HG02885 (cell line): ENCODE results near the gene TRIM65.
A peak's percentile ranks its signal among the peaks of the same experiment; 100 is the strongest.
"Not testable (repeated sequence)": the region's sequence is repeated elsewhere in the genome, so short reads cannot be mapped to it uniquely, and the experiment has no call there.

Experiments used
- ATAC-seq: cut with Tn5 transposase; IDR thresholded peaks from one replicate; pipeline ENCODE4 v1.9.1; 2021; ENCODE audit warnings: mild to moderate bottlenecking; ENCODE audit not compliant: unreplicated experiment, poor library complexity

TRIM65 gene

DNA sequence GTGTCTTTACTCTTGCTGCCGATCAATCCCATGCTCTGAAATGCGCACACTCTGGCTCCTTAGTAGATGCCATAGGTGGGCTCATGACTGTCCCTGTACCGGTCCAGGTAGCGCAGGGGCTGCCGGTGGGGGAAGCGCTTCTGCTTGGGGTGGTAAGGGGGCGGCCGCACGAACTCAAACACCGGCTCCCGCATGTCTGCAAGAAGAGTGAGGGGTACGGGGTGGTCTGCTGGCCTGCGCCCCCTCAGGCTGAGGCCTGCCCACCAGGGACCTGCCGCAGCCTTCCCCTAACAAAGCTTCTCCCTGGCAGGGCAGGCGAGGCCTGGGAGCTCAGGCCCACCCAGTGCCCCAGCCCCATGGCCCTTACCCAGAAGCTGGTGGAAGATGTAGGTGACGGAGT lies 2.0 kb upstream of the TRIM65 start:
- no peak for ATAC-seq

DNA sequence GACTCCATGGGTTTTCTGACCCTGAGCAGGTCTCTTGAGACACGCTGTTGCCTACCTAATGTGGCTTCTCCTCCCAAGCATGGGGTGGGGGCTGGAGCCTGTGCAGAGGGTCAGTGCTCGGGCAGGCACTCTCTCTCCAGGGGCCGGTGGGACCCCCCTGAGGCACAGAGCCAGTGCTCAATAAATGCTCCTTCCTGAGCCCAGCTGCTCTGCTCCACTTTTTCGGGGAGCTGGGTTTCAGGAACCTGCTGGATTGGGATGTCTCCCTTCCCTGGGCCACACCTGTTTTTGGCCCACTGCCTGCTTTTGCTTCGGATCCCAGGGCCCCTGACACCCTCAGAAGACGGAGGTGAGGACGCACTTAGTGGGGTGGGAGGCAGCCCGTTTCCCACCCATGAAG lies 1.3 kb upstream of the TRIM65 start:
- no peak for ATAC-seq

DNA sequence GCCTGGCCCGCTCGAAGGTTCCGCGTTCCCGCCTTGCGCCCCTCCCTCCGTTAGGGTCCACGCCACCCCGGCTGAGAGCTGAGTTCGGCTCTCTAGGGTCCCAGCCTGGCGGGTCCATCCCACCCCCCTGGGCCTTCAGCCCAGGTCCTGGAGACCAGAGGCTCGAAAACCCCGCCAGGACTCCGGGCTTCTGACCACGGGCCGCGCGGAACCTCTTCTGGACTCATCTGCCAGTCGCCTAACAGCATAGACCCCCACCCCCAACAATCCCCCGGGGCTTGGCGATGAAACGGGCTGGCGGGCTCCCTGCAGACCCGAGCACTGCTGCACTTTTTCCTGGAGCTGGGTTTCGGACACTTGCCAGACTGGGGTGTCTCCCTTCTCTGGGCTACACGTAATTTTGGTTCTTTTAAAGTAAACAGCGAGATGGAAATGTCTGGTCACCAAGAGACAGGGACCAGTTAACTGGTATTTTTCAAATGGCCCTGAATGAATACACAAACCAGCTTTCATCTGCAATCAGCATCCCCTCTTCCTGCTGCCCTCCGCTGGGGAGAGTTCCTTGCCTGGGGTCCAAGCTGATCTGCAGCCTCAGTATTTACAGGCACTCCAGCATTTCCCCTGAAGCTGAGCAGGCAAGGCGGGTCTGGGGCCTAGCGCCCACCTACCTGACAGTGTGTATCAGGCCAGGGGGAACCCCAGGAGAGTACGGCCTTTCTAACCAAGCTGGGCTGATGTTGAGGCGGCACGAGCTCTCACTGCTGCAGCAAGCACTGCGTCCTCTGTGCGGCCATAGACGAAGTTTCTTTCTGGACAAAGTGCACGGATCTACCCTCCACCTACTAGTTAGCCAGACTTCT lies 639 bp upstream of the TRIM65 start:
- no peak for ATAC-seq

DNA sequence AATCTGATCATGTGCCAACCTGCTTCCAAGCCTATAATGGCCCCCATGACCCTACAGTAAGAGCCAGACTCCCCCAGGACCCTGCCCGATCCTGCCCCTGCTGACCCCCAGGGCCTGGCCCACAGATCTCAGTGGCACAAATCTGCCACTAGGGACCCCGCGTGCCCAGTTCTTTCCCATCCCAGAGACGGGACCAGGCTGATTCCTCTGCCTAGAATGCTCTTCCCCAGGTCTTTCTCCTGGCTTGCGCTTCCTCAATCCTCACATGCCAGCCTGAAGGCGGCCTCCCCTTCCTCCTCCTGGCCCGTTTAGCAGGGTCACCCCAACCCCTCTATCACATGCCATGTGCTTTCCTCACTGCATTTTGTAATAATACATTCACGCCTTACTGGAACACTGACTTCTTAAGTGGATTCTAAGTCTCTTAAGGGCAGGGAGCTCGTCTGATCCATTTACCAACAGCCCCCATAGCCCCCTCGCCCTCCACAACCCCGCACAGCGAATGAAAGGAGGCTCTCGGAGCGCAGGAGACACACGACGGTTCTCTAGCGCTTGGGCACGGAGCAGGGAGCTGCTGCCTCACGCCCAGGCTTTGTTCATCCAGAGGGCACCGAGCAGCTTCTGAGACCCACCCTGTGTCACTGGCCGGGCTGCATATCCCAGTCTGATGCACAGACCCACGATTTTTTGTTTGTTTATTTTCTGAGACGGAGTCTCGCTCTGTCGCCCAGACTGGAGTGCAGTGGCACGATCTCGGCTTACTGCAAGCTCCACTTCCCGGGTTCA lies 1.2 kb downstream of the TRIM65 start:
- no peak for ATAC-seq

DNA sequence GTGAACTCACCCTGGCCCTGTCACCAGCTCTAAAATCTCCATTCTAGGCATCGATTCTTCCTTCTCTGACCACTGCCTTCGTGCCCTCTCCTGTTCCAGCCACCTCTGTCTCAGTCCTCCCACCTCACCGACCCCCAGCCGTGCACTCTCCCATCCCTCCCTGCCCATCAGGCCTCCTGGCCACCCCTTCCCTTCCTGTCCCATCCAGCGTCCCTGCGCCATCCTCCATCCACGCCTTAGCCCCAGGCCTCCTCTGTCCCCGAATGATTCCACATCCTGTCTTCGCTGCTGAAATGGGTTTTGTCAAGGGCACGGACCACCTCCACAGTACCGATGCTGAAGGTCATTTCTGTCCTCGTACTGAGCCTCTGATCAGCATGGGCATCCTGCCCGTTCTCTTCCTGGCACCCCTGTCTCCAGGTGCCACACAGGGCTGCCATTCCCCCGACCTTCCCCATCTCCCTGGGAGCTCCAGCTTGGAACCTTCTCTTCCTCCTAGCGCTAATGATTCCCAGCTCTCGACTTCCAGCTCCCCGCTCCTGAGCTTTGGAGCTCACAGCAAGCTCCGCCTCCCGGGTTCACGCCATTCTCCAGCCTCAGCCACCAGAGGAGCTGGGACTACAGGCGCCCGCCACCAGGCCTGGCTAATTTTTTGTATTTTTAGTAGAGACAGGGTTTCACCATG lies 2.6 kb downstream of the TRIM65 start:
- ATAC-seq, result no peak

DNA sequence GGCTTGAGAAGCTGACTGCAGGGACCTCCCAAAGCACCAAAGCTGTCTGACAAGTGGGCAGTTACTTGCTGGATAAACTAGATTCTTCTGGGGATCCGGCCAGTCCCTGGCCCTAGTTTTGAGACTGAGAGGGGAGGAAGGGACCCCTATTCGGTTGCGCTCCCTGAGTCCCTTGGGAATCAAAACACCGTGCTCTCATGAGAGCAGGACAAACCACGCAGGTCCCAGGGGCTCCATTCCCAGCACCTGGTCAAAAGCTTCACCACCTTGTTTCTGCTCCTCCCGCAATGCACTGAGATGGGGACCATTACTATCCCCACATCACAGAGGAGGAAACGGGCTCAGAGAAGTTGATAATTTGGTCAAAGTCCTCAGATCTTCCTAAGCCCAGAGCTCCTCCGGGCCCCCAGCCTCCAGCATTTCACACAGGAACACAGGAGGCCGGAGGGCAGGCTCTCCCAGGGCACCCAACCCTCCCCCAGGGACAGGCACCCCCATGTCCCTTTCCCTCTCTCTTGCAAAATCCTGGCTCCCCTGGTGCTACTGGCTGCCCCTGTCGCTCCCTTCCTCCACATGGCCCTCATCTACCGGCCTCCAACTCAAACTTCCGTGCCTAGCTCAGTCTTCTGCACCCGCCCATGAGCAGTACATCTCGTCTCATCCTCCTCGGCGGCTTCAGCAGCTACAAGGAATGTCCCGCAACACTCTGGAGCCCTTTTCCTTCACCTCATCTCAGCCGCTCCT lies 3.3 kb downstream of the TRIM65 start:
- ATAC-seq, result no peak

DNA sequence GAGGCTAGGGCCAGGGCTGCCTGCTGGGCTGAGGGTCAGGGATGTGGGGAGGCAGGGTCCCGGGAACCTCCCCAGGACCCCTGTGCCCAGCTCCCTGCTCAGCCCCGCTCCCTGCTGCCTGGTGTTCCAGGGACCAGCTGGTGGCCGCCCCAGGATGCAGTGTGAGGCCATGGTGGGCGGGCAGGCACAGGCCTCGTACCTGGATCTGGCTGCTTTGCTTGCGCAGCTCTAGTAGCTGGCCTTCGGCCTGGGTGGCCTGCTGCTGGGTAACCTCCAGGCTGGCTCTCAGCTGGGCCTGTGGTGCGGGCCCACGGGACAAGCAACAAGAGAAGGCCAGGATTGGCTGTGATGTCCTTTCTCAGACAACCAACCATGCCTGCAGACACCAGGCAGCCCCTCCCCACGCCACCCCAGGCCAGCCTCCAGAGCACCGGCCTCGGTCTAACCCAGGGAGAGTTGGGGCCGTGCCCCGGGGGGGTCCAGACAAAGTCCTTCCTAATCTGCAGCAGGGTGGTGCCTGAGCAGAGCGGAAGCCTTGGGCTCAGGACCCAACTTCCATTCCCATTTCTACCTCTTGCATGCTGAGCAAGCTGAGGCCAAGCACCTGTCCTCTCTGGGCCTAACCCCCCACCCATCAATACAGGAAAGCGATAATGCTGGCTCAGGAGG lies 4.1 kb downstream of the TRIM65 start:
- no peak for ATAC-seq

DNA sequence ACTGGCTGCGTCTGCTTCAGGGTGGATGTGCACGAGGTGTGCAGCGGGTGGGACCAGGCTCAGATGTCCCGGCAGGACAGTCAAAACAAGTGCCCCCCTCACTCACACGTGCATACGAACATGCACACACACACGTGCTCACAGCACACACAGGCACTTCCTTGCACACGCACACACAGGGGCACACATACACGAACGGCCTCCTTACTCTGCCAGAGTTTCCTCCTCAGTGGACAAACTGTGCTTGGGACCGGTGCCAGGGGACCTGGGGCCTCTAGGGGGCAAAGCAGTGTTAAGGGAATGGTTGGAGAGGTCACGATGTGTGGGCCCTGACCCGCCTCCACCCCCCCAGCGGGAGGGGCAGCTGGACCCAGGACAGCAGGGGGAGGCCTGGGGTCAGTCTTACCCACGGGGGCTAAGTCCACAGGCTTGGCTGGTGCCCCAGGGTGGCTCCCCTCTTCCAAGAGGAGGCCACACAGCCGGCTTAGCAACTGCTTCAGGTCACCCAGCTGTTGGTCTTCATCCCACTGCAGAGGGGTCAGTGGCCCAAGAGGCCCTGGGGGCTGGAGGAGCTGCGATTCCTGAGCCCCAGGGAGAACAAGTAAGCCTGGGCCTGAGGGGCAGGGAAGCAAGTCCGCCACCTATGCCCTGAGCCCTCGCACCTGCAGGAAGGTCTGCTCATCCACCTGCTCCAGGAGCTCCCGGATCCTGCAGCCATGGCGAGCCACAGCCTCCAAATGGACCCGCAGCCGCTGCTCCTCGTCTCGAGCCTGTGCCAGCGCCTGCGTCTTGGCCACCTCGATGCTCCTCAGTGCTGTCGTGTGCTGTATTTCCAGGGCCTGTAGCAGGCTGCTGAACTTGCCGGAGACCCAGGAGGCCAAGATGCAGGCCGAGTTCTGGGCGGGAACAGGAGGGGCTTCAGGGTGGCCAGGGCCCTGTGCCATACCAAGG lies 4.9 kb downstream of the TRIM65 start:
- no peak for ATAC-seq

DNA sequence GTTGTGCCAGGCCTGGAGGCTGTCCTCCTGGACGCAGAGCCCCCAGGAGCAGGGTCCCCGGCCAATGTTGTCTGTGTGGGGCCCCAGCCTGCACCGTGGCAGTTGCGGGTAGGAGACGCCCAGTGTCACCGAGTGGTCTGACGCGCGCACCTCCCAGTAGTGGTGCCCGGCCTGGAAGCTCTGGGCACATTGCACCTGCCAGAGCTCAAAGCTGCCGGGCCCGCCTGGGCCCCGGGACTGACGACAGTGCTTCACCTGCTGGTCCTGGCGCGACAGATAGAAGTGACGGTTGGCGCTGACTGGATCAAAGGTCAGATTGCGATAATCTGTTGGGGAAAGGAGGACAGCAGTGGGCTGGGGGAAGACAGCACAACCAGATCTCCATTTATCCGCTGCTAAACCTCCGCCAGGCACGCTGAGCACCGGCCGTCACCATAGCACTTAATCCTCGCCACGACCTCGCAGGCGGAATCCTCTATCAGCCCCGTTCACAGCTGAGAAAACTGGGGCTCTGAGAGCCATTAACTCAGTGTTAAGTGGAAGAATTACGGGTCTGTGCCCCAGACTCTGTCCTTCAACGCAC lies 5.6 kb downstream of the TRIM65 start:
- no peak for ATAC-seq

DNA sequence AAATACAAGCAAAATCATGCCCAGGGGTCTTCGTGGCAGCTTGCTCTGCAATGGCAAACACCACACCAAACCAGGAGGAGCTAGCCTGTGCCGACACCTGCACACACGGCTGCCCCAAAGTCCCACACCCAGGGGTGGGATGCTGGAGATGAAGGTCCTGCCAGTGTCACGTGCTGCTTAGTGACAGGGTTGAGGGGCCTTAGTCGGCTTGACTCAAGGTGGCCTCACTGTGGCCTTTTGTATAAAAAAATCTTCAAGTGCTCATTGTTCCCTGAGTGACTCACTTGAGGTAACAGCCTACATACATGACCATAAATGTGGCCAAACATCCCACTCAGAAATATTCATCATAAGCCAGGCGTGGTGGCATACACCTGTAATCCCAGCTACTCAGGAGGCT lies 7.3 kb downstream of the TRIM65 start:
- no peak for ATAC-seq

DNA sequence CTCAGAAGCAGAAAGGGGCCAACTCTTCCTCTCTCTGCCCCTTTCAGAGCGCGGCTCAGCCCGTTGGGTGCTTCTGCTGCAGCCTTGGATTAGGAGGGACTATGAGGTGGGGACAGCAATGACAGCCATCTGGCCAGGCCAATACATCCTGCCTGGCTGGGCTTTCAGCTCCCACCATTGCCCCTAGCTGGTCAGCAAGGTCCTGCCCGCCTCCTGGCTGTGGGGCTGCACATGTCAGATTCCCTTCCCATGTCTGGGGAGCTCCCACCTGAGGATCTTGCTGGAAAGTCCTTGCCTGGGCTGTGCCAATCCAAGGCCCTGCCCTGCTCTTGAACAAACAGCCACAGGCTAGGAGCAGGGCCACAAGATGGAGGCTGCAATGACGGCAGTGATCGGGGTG lies 8.3 kb downstream of the TRIM65 start:
- no peak for ATAC-seq

DNA sequence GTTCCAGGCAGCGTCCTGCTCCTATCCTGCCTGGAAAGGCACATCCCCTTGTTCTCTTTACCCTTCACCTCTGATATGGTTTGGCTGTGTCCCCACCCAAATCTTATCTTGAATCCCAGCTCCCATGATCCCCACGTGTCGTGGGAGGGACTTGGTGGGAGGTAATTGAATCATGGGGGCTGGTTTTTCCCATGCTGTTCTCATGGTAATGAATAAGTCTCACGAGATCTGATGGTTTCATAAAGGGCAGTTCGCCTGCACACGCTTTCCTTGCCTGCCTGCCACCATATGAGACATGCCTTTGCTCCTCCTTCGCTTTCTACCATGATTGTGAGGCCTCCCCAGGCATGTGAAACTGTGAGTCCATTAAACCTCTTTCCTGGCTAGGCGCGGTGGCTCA lies 10.9 kb downstream of the TRIM65 start:
- not testable (repeated sequence) for ATAC-seq

DNA sequence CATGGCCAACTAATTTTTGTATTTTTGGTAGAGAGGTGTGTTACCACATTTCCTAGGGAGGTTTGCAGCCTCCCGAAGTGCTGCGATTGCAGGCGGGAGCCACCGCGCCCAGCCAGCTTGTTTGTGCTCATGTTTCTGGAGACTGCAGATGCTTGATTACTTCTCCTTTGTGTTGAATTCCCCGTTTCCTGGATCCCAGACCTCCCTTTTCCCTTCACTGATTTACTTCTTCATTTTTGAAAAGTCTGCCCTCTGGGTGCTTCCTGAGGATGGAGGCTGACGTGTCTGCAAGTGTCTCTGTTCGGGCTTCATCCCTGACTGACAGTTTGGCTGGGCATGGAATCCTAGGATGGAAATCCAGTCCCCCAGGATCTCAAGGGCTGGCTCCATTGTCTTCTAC lies 11.3 kb downstream of the TRIM65 start:
- ATAC-seq, result no peak

DNA sequence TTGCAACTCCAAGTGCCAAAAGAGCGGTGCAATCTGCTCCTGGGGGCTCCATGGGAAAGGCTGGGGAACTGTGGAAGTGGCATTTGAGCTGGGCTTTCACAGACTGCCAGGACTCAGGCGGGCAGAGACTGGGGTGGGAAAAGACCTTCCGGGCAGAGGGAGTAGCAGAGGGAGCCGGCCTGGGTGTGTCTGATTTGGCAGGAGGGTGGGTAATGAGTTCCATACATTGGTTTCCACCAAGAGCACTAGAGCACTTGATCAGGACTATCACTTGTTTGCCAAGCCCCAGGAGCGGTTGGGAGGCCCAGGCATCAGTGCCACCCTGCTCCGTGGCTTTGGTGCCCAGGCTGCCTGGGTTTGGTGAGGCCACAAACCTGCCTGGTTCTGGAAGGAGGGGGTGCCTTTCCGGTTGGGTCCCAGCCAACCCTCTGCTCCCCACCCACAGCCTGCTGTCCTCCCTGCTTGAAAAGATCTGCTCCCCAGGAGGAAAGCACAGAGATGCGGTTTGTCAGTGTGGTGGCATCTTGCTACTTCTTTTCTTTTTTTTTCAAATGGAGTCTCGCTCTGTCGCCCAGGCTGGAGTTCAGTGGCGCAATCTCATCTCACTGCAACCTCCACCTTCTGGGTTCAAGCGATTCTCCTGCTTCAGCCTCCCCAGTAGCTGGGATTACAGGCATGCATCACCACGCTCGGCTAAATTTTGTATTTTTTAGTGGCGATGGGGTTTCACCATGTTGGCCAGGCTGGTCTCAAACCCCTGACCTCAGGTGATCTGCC lies 14.9 kb downstream of the TRIM65 start:
- no peak for ATAC-seq

DNA sequence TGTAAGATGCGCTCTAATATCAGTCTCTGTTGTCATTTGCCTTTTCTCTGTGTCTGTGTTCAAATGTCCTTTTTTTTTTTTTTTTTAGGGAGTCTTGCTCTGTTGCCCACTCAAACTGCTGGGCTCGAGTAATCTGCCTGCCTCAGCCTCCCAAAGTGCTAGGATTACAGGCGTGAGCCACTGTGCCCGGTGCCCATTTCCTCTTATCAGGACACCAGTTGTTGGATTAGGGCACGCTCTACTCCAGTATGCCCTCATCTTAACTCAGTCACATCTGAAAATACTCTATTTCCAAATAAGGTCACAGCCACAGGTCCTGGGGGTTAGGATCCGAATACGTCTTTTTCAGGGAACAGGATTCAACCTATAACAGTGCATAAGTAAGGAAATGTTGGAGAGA lies 16.5 kb downstream of the TRIM65 start:
- no peak for ATAC-seq

DNA sequence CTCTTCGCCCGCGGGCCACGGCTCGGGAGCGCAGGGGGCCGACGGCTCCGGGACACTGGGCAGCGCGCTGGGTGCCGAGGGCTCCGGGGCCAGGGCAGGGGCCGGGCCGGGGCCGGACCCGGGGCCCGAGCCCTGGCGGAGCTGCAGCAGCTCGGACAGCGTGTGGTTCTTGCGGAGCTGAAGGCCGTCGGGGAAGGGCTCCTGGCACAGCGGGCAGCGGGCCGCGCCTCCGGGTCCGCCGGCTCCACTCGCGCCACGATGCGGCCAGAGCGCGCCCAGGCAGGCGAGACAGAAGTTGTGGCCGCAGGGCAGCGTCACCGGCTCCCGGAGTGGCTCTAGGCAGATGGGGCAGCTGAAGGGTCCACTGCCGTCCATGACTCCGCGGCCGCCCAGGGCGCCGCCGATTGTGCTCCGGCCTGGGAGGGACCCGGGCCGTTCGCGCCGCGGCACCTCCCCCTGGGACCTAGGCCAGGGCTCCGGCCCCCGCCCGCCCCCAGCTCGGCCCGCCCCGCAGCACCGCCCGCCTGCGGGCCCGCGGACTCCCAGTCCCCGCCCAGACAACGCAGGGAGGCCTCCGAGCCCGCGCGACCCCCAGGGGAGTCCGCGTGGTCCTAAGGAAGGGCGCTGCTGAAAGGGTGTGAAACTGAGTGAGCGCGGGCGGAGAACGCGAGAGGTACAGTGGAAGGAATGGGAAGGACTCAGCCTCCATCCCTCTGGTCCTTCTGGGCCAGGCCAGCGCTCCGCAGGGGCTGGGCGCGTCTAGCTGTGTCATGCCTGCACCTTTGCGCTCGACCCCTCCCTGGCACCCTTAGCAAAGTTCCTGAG lies 18.4 kb downstream of the TRIM65 start, which contains the start of gene TRIM47:
TSS of gene TRIM47 (minus strand) at position 408 of the 825 bp plus-strand sequence. CDS start at position 375, 33 bp downstream.
- no peak for ATAC-seq

DNA sequence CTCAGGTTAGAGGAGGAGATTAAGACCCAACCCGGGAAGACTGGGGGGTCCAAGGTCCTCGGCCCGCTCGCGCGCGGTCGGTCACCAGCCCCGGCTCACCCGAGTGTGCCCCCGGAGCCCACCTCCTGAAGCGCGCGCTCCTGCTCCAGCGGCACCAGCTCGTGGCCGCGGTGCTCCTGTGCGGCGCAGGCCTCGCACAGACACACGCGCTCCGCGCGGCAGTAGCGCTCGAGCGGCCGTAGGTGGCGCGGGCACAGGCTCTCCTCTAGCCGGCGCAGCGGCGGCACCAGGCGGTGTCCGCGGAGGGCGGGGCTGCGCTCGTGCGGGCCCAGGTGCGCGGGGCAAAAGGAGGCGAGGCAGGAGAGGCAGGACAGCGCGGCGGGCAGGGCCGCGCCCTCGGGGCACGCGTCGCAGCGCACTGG lies 19.0 kb downstream of the TRIM65 start:
- ATAC-seq, result peak; percentile 49
